Hepatocyte (in vitro differentiated cells): ENCODE results near the gene ITGA11. TPM values are rescaled to one million over a fixed set of nuclear protein-coding genes. Genes with fewer than 3 reads are reported as not detected.

Experiments used
- DNase-seq: peaks from one replicate; pipeline ENCODE4 v3.0.0-alpha.2; 2016; ENCODE audit warnings: low spot score
- H2AFZ ChIP-seq: fragments of 200-600 bp; sonication (generic); 2 replicates; pipeline ENCODE4 v1.6.0; 2016; ENCODE audit warnings: antibody characterized with exemption, mild to moderate bottlenecking
- H3K27ac ChIP-seq: fragments of 200-600 bp; sonication (generic); 2 replicates; pipeline ENCODE4 v1.5.1; 2016; ENCODE audit warnings: mild to moderate bottlenecking
- H3K27me3 ChIP-seq: fragments of 200-600 bp; sonication (generic); 2 replicates; pipeline ENCODE4 v1.6.1; 2016
- H3K36me3 ChIP-seq: fragments of 200-600 bp; sonication (generic); replicated peaks from 2 replicates; pipeline ENCODE4 v1.5.1; 2016; ENCODE audit warnings: low read depth; ENCODE audit not compliant: insufficient read depth
- H3K4me1 ChIP-seq: fragments of 200-600 bp; sonication (generic); 2 replicates; pipeline ENCODE4 v1.5.1; 2016; ENCODE audit warnings: mild to moderate bottlenecking, moderate library complexity; ENCODE audit not compliant: insufficient read depth
- H3K4me2 ChIP-seq: fragments of 200-600 bp; sonication (generic); 2 replicates; pipeline ENCODE4 v1.6.0; 2016
- H3K4me3 ChIP-seq: fragments of 200-600 bp; sonication (generic); 2 replicates; pipeline ENCODE4 v1.5.1; 2016; ENCODE audit warnings: mild to moderate bottlenecking
- H3K79me2 ChIP-seq: fragments of 200-600 bp; sonication (generic); 2 replicates; pipeline ENCODE4 v1.6.0; 2017; ENCODE audit warnings: mild to moderate bottlenecking
- H3K9me2 ChIP-seq: fragments of 200-600 bp; sonication (generic); replicated peaks from 2 replicates; pipeline ENCODE4 v1.6.0; 2017; ENCODE audit warnings: mild to moderate bottlenecking; ENCODE audit not compliant: insufficient read depth
- H3K9me3 ChIP-seq: fragments of 200-600 bp; sonication (generic); 2 replicates; pipeline ENCODE4 v1.5.1; 2016; ENCODE audit warnings: low read depth, mild to moderate bottlenecking
- H4K20me1 ChIP-seq: fragments of 200-600 bp; sonication (generic); 2 replicates; pipeline ENCODE4 v1.6.0; 2016; ENCODE audit warnings: mild to moderate bottlenecking; ENCODE audit not compliant: insufficient read depth, poor library complexity, severe bottlenecking
- CTCF ChIP-seq: fragments of 200-600 bp; sonication (generic); IDR thresholded peaks from 2 replicates; pipeline ENCODE4 v1.5.1; 2016; ENCODE audit warnings: antibody characterized with exemption, mild to moderate bottlenecking; ENCODE audit not compliant: poor library complexity
- EZH2 ChIP-seq: fragments of 200-600 bp; sonication (generic); IDR thresholded peaks from 2 replicates; pipeline ENCODE4 v1.6.1; 2016; ENCODE audit warnings: antibody characterized with exemption, mild to moderate bottlenecking, borderline replicate concordance
- EZH2phosphoT487 ChIP-seq: fragments of 200-600 bp; sonication (generic); IDR thresholded peaks from one replicate; pipeline ENCODE4 v1.6.1; 2018; ENCODE audit warnings: antibody characterized with exemption, mild to moderate bottlenecking, low read depth, moderate library complexity; ENCODE audit not compliant: unreplicated experiment, severe bottlenecking
- WGBS: methylation state at CpG from one replicate; pipeline ENCODE4 v1.1.6; 2016; ENCODE audit warnings: low lambda C conversion rate; ENCODE audit errors: missing lambda C conversion rate; 5-methylcytosine and 5-hydroxymethylcytosine counted together
- polyA plus RNA-seq: library from polyadenylated mRNA; unstranded; fragments of >200 nt; fragmentation: Nextera tagmentation; extraction: Ambion mirVana; gene quantifications from 2 replicates; pipeline ENCODE4 v1.2.1, GENCODE V29; 2016
- total RNA-seq: library from RNA; depleted of rRNA; stranded (reverse); fragments of >200 nt; gene quantifications from 2 replicates; pipeline ENCODE4 v1.2.3, GENCODE V29; 2014

Gene ITGA11
- total and polyA plus RNA-seq, 2 experiments from 2014 or later = 9.7 to 19.6 TPM

GRCh38 chr15:68436680-68437079 is 4.7 kb upstream of the ITGA11 start:
- Histone ChIP-seq H3K27me3 (peaks cover 31% of the 10 kb centered on the region), H4K20me1 (no peaks in the 10 kb centered on the region), H3K9me3 (no peaks in the 10 kb centered on the region), H3K4me3 (no peak overlapping the region), H3K4me2 (no peak overlapping the region), H3K9me2 (no peaks in the 10 kb centered on the region), H3K79me2 (no peaks in the 10 kb centered on the region), H2AFZ (no peak overlapping the region), H3K27ac (no peak overlapping the region), H3K4me1 (peaks cover 6% of the 10 kb centered on the region), H3K36me3 (no peaks in the 10 kb centered on the region)
- WGBS = 74% methylated on average over 1 of the region's 1 CpG
- TF ChIP-seq EZH2phosphoT487 (no peak), EZH2 (no peak), CTCF (no peak)
- no peak for DNase-seq

GRCh38 chr15:68435966-68436365 is 4.0 kb upstream of the ITGA11 start:
- H3K4me3 ChIP-seq = no peak overlapping the region
- H3K9me3 ChIP-seq = no peaks in the 10 kb centered on the region
- TF ChIP-seq EZH2 = no peak
- TF ChIP-seq EZH2phosphoT487 = no peak
- no peak for TF ChIP-seq CTCF
- no peaks in the 10 kb centered on the region for H3K9me2 ChIP-seq
- 84% methylated on average over 3 of the region's 3 CpGs for WGBS
- no peak for DNase-seq
- no peak overlapping the region for H2AFZ ChIP-seq
- peaks cover 9% of the 10 kb centered on the region for H3K4me1 ChIP-seq
- H4K20me1 ChIP-seq = no peaks in the 10 kb centered on the region
- no peaks in the 10 kb centered on the region for H3K79me2 ChIP-seq
- no peak overlapping the region for H3K27ac ChIP-seq
- H3K27me3 ChIP-seq = peaks cover 36% of the 10 kb centered on the region
- no peaks in the 10 kb centered on the region for H3K36me3 ChIP-seq
- H3K4me2 ChIP-seq = no peak overlapping the region

- TF ChIP-seq CTCF (no peak), EZH2 (no peak), EZH2phosphoT487 (no peak)
- H3K9me2 ChIP-seq = no peaks in the 10 kb centered on the region
- H3K9me3 ChIP-seq = no peaks in the 10 kb centered on the region
- H4K20me1 ChIP-seq = no peaks in the 10 kb centered on the region
- H3K27ac ChIP-seq = no peak overlapping the region
- WGBS = 76% methylated on average over 6 of the region's 6 CpGs
- H3K36me3 ChIP-seq = no peaks in the 10 kb centered on the region
- peaks cover 51% of the 10 kb centered on the region for H3K27me3 ChIP-seq
- peaks cover 12% of the 10 kb centered on the region for H3K4me1 ChIP-seq
- H3K4me2 ChIP-seq = no peak overlapping the region
- H3K79me2 ChIP-seq = no peaks in the 10 kb centered on the region
- no peak overlapping the region for H3K4me3 ChIP-seq
- DNase-seq = no peak
- no peak overlapping the region for H2AFZ ChIP-seq
Observed at GRCh38 chr15:68434021-68434420, 2.1 kb upstream of the ITGA11 start.

- Histone ChIP-seq H3K79me2 (no peaks in the 10 kb centered on the region), H3K27ac (no peak overlapping the region), H2AFZ (no peak overlapping the region), H4K20me1 (no peaks in the 10 kb centered on the region), H3K9me3 (no peaks in the 10 kb centered on the region), H3K4me1 (peaks cover 12% of the 10 kb centered on the region), H3K9me2 (no peaks in the 10 kb centered on the region), H3K4me2 (no peak overlapping the region), H3K36me3 (no peaks in the 10 kb centered on the region), H3K27me3 (peaks cover 51% of the 10 kb centered on the region), H3K4me3 (no peak overlapping the region)
- no peak for DNase-seq
- TF ChIP-seq CTCF (no peak), EZH2 (no peak), EZH2phosphoT487 (no peak)
- 80% methylated on average over 2 of the region's 2 CpGs for WGBS
Observed at GRCh38 chr15:68433551-68433950, 1.6 kb upstream of the ITGA11 start.
